ENCODE results near the gene EZH1.
A peak's percentile ranks its signal among the peaks of the same experiment; 100 is the strongest.

DNA sequence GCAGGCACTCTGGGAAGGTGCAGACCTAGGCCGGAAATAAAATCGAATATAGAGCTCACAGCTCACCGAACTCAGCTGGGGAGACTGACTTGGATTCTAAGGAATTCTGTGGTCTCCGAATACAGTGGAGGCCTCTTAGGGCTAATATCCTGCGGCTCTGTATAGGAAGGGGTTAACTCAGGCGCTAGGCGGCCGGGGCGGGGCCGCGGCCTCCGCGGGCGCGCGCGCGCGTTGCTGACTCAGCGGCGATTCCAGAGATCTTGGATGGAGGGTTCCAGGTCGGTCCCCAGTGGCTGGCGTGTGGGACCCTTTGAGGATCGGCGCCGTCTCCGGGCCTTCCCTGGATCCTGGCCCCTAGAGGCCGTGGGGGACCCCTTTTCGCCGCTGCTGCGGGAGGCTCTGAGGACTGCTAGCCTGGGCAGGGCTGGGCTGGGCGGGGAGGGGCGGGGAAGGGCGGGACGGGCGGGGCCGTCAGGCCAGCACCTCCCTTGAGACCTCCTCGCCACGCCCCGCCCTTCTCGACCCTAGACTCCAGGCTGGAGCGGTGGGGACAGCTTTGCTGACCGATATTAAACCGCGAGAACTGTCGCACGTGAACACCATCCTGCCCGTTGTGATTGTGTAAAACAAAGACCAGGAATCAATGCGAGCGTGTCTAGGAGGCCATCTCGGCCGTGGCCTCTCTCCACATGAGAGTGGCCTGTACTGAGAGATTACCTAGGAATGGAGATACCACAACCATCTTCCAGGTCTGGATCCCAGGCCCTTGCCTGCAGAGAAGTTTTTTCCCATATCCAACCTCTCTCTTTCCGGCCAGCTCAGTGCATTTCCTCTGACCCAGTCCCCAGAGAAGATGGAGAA, 66.7 kb downstream of the EZH1 start:
- peak in 1 of 4 donors; percentile 47 for TF ChIP-seq POLR2A (IDR thresholded peaks at IDR 0.05)
- TF ChIP-seq, protein P1, sequence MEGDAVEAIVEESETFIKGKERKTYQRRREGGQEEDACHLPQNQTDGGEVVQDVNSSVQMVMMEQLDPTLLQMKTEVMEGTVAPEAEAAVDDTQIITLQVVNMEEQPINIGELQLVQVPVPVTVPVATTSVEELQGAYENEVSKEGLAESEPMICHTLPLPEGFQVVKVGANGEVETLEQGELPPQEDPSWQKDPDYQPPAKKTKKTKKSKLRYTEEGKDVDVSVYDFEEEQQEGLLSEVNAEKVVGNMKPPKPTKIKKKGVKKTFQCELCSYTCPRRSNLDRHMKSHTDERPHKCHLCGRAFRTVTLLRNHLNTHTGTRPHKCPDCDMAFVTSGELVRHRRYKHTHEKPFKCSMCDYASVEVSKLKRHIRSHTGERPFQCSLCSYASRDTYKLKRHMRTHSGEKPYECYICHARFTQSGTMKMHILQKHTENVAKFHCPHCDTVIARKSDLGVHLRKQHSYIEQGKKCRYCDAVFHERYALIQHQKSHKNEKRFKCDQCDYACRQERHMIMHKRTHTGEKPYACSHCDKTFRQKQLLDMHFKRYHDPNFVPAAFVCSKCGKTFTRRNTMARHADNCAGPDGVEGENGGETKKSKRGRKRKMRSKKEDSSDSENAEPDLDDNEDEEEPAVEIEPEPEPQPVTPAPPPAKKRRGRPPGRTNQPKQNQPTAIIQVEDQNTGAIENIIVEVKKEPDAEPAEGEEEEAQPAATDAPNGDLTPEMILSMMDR (IDR thresholded peaks at IDR 0.05) = peak in 1 of 6 experiments; percentile 2
